Spleen (tissue), 7 donors: ENCODE measurements around the gene MYO7A.

Experiments
- CTCF ChIP-seq, 11 experiments: fragments of 200-600 bp in 7 of 11; fragments of 450-650 bp in 4 of 11; sonication (generic) in 4 of 11; IDR thresholded peaks in 8 of 11; conservative IDR thresholded peaks in 3 of 11; 1 replicate in 7 of 11; 2 replicates in 4 of 11; pipeline versions ENCODE4 v1.4.0 to v1.8.0; 2016 to 2021; ENCODE audit warnings: antibody characterized with exemption in 11 of 11, inconsistent platforms in 4 of 11, mild to moderate bottlenecking in 1 of 11
- POLR2A ChIP-seq, 3 donors: fragments of 450-650 bp; IDR thresholded peaks; one replicate each; pipeline ENCODE4 v1.5.1; 2017; ENCODE audit warnings: antibody characterized with exemption in 3 of 3, mild to moderate bottlenecking in 1 of 3
- POLR2AphosphoS5 ChIP-seq, 3 donors: sonication (generic); formaldehyde crosslinking; IDR thresholded peaks; one replicate each; pipeline ENCODE4 v1.5.1; 2017; ENCODE audit warnings: antibody characterized with exemption in 3 of 3
- donor health status: DM: no; HTN: no; CAD: no; lungs with moderate emphysema.
- donor health status: DM: no; HTN: no; CAD: no.
- donor health status: DM: no; HTN: no; CAD: no.

- TF ChIP-seq CTCF (IDR thresholded peaks at IDR 0.05 in 8 of 11, conservative IDR thresholded peaks at IDR 0.05 in 3 of 11) (no peak), POLR2AphosphoS5 (IDR thresholded peaks at IDR 0.05) (no peak), POLR2A (IDR thresholded peaks at IDR 0.05) (no peak)
Observed at GRCh38 chr11:77093056-77093891, 34.8 kb upstream of the MYO7A start.
